SK-N-MC (cell line): ENCODE data around the gene TLR10.
"Not testable (repeated sequence)": the region's sequence is repeated elsewhere in the genome, so short reads cannot be mapped to it uniquely, and the experiment has no call there.

ENCODE experiments used
- EZH2 ChIP-seq: fragments of 200-600 bp; sonication (generic); IDR thresholded peaks from one replicate; pipeline ENCODE4 v1.6.1; 2017; ENCODE audit warnings: antibody characterized with exemption
- FOXP2 ChIP-seq: optimal IDR thresholded peaks from 2 replicates; pipeline ENCODE3; 2011; ENCODE audit warnings: mild to moderate bottlenecking, moderate library complexity; ENCODE audit not compliant: insufficient read depth; ENCODE audit errors: extremely low read length, control extremely low read depth
- POLR2AphosphoS5 ChIP-seq: IDR thresholded peaks from 2 replicates; pipeline ENCODE4 v1.6.1; 2012; ENCODE audit warnings: mild to moderate bottlenecking, low read depth, low read length, borderline replicate concordance

GRCh38 chr4:38766940-38767339 is 15.8 kb downstream of the TLR10 start:
- TF ChIP-seq EZH2, POLR2AphosphoS5, FOXP2: not testable (repeated sequence)
